Pancreas (tissue), 10 donors: ENCODE results near the gene SLC26A11. TPM values are rescaled to one million over a fixed set of nuclear protein-coding genes. Genes with fewer than 3 reads are reported as not detected.

Experiments
- ATAC-seq, 4 donors: fragments of 200-7000 bp; cut with Tn5 transposase; one replicate each; pipeline versions ENCODE4 v1.8.0 to v1.9.1; 2020; ENCODE audit warnings: mild to moderate bottlenecking in 4 of 4, moderate library complexity in 4 of 4
- DNase-seq, 6 donors: peaks; one replicate each; pipeline ENCODE4 v3.0.0-alpha.2; 2020
- FAIRE-seq: peaks from 2 replicates; lab custom pipeline; 2012; peaks lifted over from hg19 to GRCh38; lab: Jason Lieb, UNC
- H3K27ac ChIP-seq, 4 donors: fragments of 200-600 bp; sonication (generic); 1 replicate in 3 of 4; 2 replicates in 1 of 4; pipeline versions ENCODE4 v1.5.0 to v1.8.0; 2020
- H3K27me3 ChIP-seq, 4 donors: fragments of 200-600 bp; one replicate each; pipeline ENCODE4 v1.8.0; 2021
- H3K36me3 ChIP-seq, 3 donors: fragments of 200-600 bp; sonication (generic) in 1 of 3; one replicate each; pipeline versions ENCODE4 v1.5.0 to v1.8.0; 2020 to 2021
- H3K4me1 ChIP-seq, 3 donors: fragments of 200-600 bp; one replicate each; pipeline ENCODE4 v1.8.0; 2021
- H3K4me3 ChIP-seq, 4 donors: fragments of 200-600 bp; sonication (generic) in 2 of 4; one replicate each; pipeline versions ENCODE4 v1.5.0 to v1.8.0; 2020 to 2021
- H3K9me3 ChIP-seq, 4 donors: fragments of 200-600 bp; one replicate each; pipeline ENCODE4 v1.8.0; 2021
- CTCF ChIP-seq, 4 donors: fragments of 200-600 bp; sonication (generic) in 3 of 4; IDR thresholded peaks; one replicate each; pipeline versions ENCODE4 v1.5.0 to v1.8.0; 2021; ENCODE audit warnings: antibody characterized with exemption in 4 of 4
- whole genome bisulfite sequencing, 2 donors: extraction: QIAGEN DNeasy Blood & Tissue Kit; methylation state at CpG; one replicate each; pipeline ENCODE4 v1.1.7; 2013; 5-methylcytosine and 5-hydroxymethylcytosine counted together
- intact Hi-C, 3 donors: fragments of 100-400 bp; cut with DNase I; formaldehyde crosslinking; loops; one replicate each; pipeline versions ENCODE4 v1.11.1 to v1.14.2; 2022
- polyA plus RNA-seq, 2 donors: library from polyadenylated mRNA; stranded (reverse); fragments of 200-250 nt; gene quantifications; one replicate each; pipeline ENCODE4 v1.2.3, GENCODE V29; 2013
- total RNA-seq, 6 donors: library from RNA; stranded (reverse); fragmentation: NEBNext Ultra II Directional in 4 of 6; extraction: Animal tissue kit (Norgen Biotek cat#: 25700) in 4 of 6; gene quantifications; one replicate each; pipeline versions ENCODE4 v1.2.1 to v1.2.4, GENCODE V29; 2021 to 2023
- donor health status: healthy with polysubstance abuse.
- donor health status: DM: no; HTN: no; CAD: no; lungs with moderate emphysema.
- donor health status: DM: no; HTN: no; CAD: no.
- donor health status: control.
- donor health status: control.
- donor health status: Bipolar disorder and iron deficiency.
- donor health status: DM: yes; HTN: yes; CAD: no.
- donor health status: DM: no; HTN: no; CAD: no.
- donor health status: DM: no; HTN: no; CAD: no.
- donor health status: DM: yes; HTN: yes; CAD: no.

SLC26A11 gene
- total and polyA plus RNA-seq, 8 donors, result 5.1 to 23.6 (median 8.8) TPM

GRCh38 chr17:80177986-80178595 lies 42.1 kb upstream of the SLC26A11 start:
- no peak overlapping the region for H3K27ac ChIP-seq
- intact Hi-C loops, result no loop called here
- DNase-seq, result no peak
- no peaks in the 10 kb centered on the region for H3K27me3 ChIP-seq
- FAIRE-seq, result no peak
- no peak for TF ChIP-seq CTCF (IDR thresholded peaks at IDR 0.05)
- H3K9me3 ChIP-seq, result no peaks in the 10 kb centered on the region
- no peak for ATAC-seq
- 74 to 77% methylated on average over 21 of the region's 21 CpGs for WGBS, 2 donors
- no peaks in the 10 kb centered on the region for H3K4me1 ChIP-seq
- no peak overlapping the region for H3K4me3 ChIP-seq
- no peaks in the 10 kb centered on the region for H3K36me3 ChIP-seq

- no peak for TF ChIP-seq CTCF (IDR thresholded peaks at IDR 0.05)
- DNase-seq (no peak), ATAC-seq (no peak), FAIRE-seq (no peak)
- H3K27ac ChIP-seq, result no peak overlapping the region
- 65 to 76% methylated on average over 14 of the region's 14 CpGs for WGBS, 2 donors
- no peaks in the 10 kb centered on the region for H3K36me3 ChIP-seq
- H3K4me1 ChIP-seq, result no peaks in the 10 kb centered on the region
- intact Hi-C loops, result no loop called here
- no peaks in the 10 kb centered on the region for H3K9me3 ChIP-seq
- H3K27me3 ChIP-seq, result no peaks in the 10 kb centered on the region
- no peak overlapping the region for H3K4me3 ChIP-seq
These were observed 40.0 kb upstream of the SLC26A11 start for GRCh38 chr17:80180192-80180591.

GRCh38 chr17:80181431-80181830 lies 38.8 kb upstream of the SLC26A11 start:
- 84 to 94% methylated on average over 16 to 17 of the region's 17 CpGs for WGBS, 2 donors

GRCh38 chr17:80182118-80182844 lies 37.9 kb upstream of the SLC26A11 start:
- TF ChIP-seq CTCF (IDR thresholded peaks at IDR 0.05), result no peak
- no peaks in the 10 kb centered on the region for H3K4me1 ChIP-seq
- no peak overlapping the region for H3K27ac ChIP-seq
- no peak overlapping the region for H3K4me3 ChIP-seq
- 81 to 84% methylated on average over 29 to 30 of the region's 30 CpGs for WGBS, 2 donors
- no peaks in the 10 kb centered on the region for H3K36me3 ChIP-seq
- H3K27me3 ChIP-seq, result no peaks in the 10 kb centered on the region
- FAIRE-seq (no peak), DNase-seq (no peak), ATAC-seq (no peak)
- intact Hi-C loops, result no loop called here
- no peaks in the 10 kb centered on the region for H3K9me3 ChIP-seq

More at GRCh38 chr17:80181431-80181830, 38.8 kb upstream of the SLC26A11 start:
- H3K4me3 ChIP-seq, result no peak overlapping the region
- H3K36me3 ChIP-seq, result no peaks in the 10 kb centered on the region
- no peak overlapping the region for H3K27ac ChIP-seq
- DNase-seq (no peak), ATAC-seq (no peak), FAIRE-seq (no peak)
- H3K9me3 ChIP-seq, result no peaks in the 10 kb centered on the region
- TF ChIP-seq CTCF (IDR thresholded peaks at IDR 0.05), result no peak
- intact Hi-C loops, result no loop called here
- no peaks in the 10 kb centered on the region for H3K4me1 ChIP-seq
- no peaks in the 10 kb centered on the region for H3K27me3 ChIP-seq

DNA sequence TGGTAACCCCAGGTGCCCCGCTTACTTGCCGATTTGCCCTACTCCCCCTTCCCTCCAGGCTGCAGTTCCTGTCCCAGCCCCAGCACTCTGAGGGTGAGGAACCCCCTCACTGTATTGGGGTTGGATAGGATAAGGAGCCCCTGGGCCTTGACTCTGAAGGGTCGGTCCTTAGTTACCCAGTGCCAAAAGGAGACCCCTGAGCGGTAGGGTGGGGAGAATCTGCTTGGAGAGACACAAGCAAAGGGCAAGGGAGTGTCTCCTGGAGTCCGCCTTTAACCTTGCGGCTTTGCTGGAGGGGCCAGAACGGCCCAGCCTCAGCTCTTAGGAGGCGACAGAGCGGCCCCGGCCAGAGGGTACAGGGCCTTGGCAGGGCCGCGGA lies 37.4 kb upstream of the SLC26A11 start:
- Histone ChIP-seq H3K27me3 (no peaks in the 10 kb centered on the region), H3K4me3 (no peak overlapping the region), H3K27ac (no peak overlapping the region), H3K4me1 (peaks cover 0 to 2% (median 0%) of the 10 kb centered on the region in 3 donors), H3K9me3 (no peaks in the 10 kb centered on the region), H3K36me3 (no peaks in the 10 kb centered on the region)
- DNase-seq, result no peak
- 90 to 96% methylated on average over 12 of the region's 12 CpGs for WGBS, 2 donors
- no peak for FAIRE-seq
- no peak for ATAC-seq
- TF ChIP-seq CTCF (IDR thresholded peaks at IDR 0.05), result no peak
- intact Hi-C loops, result no loop called here
